Hematopoietic multipotent progenitor cell treated with erythropoietin and hydrocortisone succinate and interleukin-3 and kit ligand, for 6 days (in vitro differentiated cells): Measurements from ENCODE around the gene SH3D19.
"Not testable (repeated sequence)": the region's sequence is repeated elsewhere in the genome, so short reads cannot be mapped to it uniquely, and the experiment has no call there.

Experiments used
- DNase-seq: peaks from one replicate; pipeline ENCODE4 v3.0.0-alpha.2; 2015

SH3D19 gene

GRCh38 chr4:151143811-151144210 is 181.6 kb downstream of the SH3D19 start:
- no peak for DNase-seq

- no peak for DNase-seq
These were observed 182.2 kb downstream of the SH3D19 start for GRCh38 chr4:151143162-151143561.

- DNase-seq = no peak
These were observed 182.6 kb downstream of the SH3D19 start for GRCh38 chr4:151142758-151143157.

- no peak for DNase-seq
These were observed 185.6 kb downstream of the SH3D19 start for GRCh38 chr4:151139814-151140213.

- DNase-seq = not testable (repeated sequence)
These were observed 189.4 kb downstream of the SH3D19 start for GRCh38 chr4:151136048-151136447.

- no peak for DNase-seq
These were observed 192.1 kb downstream of the SH3D19 start for GRCh38 chr4:151133311-151133710.

GRCh38 chr4:151129796-151130195 is 195.6 kb downstream of the SH3D19 start:
- no peak for DNase-seq

GRCh38 chr4:151117371-151117962 is 207.9 kb downstream of the SH3D19 start:
- peak; percentile 82 for DNase-seq

- no peak for DNase-seq
These were observed 210.4 kb downstream of the SH3D19 start for GRCh38 chr4:151114986-151115385.

GRCh38 chr4:151114338-151114737 is 211.1 kb downstream of the SH3D19 start:
- DNase-seq = no peak

- no peak for DNase-seq
These were observed 215.2 kb downstream of the SH3D19 start for GRCh38 chr4:151110236-151110635.

- no peak for DNase-seq
These were observed 218.3 kb downstream of the SH3D19 start for GRCh38 chr4:151107063-151107462.

GRCh38 chr4:151105454-151106032 is 219.9 kb downstream of the SH3D19 start:
- DNase-seq = no peak

GRCh38 chr4:151104621-151105020 is 220.8 kb downstream of the SH3D19 start:
- DNase-seq = no peak

- DNase-seq = no peak
These were observed 221.6 kb downstream of the SH3D19 start for GRCh38 chr4:151103758-151104157.

GRCh38 chr4:151100531-151100930 is 224.9 kb downstream of the SH3D19 start:
- peak; percentile 51 for DNase-seq

GRCh38 chr4:151099976-151100417 is 225.4 kb downstream of the SH3D19 start:
- DNase-seq = no peak

GRCh38 chr4:151099229-151099975 is 226.0 kb downstream of the SH3D19 start, which contains the start of gene RPS3A:
Gene RPS3A, plus strand, starts transcription at chr4:151099628. Its CDS starts 25 bp downstream, at chr4:151099653.
- DNase-seq = peak; percentile 97

- DNase-seq = no peak
These were observed 226.5 kb downstream of the SH3D19 start for GRCh38 chr4:151098979-151099228.

- DNase-seq = no peak
These were observed 227.6 kb downstream of the SH3D19 start for GRCh38 chr4:151097759-151098158.

GRCh38 chr4:151095142-151095541 is 230.3 kb downstream of the SH3D19 start:
- DNase-seq = no peak

GRCh38 chr4:151094290-151094751 is 231.1 kb downstream of the SH3D19 start:
- no peak for DNase-seq

GRCh38 chr4:151093203-151093602 is 232.2 kb downstream of the SH3D19 start:
- DNase-seq = no peak

- no peak for DNase-seq
These were observed 232.9 kb downstream of the SH3D19 start for GRCh38 chr4:151092488-151092887.
